Progenitor cell of endocrine pancreas (in vitro differentiated cells): Measurements from ENCODE around the gene CTDSP2. TPM values are rescaled to one million over a fixed set of nuclear protein-coding genes. Genes with fewer than 3 reads are reported as not detected.

ENCODE experiments used
- DNase-seq: peaks from one replicate; pipeline ENCODE4 v3.0.0; 2021; ENCODE audit warnings: low spot score; ENCODE audit not compliant: unreplicated experiment
- H3K27ac Mint-ChIP-seq: 2 replicates; pipeline ENCODE4 v1.8.0; 2021; ENCODE audit warnings: mild to moderate bottlenecking, moderate library complexity, mixed read lengths
- H3K27me3 Mint-ChIP-seq: 2 replicates; pipeline ENCODE4 v1.8.0; 2021; ENCODE audit warnings: mixed read lengths
- H3K36me3 Mint-ChIP-seq: 2 replicates; pipeline ENCODE4 v1.8.0; 2022; ENCODE audit warnings: mixed read lengths; ENCODE audit not compliant: insufficient read depth
- H3K4me1 Mint-ChIP-seq: 2 replicates; pipeline ENCODE4 v1.8.0; 2021; ENCODE audit warnings: low read depth, mixed read lengths
- H3K4me3 Mint-ChIP-seq: 2 replicates; pipeline ENCODE4 v1.8.0; 2021; ENCODE audit warnings: low read depth, mild to moderate bottlenecking, moderate library complexity, mixed read lengths
- H3K9me3 Mint-ChIP-seq: 2 replicates; pipeline ENCODE4 v1.8.0; 2021; ENCODE audit warnings: low read depth, mixed read lengths
- total RNA-seq: library from RNA; stranded (reverse); gene quantifications from 2 replicates; pipeline ENCODE4 v1.2.1, GENCODE V29; 2021
- TF ChIP-seq, protein P1 (sequence below): fragments of 200-600 bp; sonication (generic); IDR thresholded peaks from one replicate; pipeline ENCODE4 v1.5.0; 2021; ENCODE audit warnings: antibody characterized with exemption, mild to moderate bottlenecking; ENCODE audit not compliant: unreplicated experiment

Gene CTDSP2
- total RNA-seq, 1 donor from 2014 or later = 145 TPM

DNA sequence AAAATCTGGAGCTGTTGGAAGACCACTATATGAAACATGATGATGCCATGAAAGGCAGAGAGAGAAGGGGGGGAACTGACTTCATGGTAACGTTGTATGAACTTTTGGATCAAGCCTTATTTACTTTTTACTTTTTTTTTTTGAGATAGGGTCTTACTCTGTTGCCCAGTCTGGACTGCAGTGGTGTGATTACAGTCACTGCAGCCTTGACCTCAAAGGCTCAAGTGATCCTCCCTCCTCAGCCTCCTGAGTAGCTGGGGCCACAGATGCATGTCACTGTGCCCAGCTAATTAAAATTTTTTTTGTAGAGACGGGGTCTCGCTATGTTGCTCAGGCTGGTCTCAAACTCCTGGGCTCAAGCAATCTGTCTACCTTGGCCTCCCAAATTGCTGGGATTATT lies 31.3 kb upstream of the CTDSP2 start:
- Mint-ChIP-seq H3K27me3 (peaks cover 6% of the 10 kb centered on the region), H3K36me3 (no peaks in the 10 kb centered on the region), H3K9me3 (peaks cover 3% of the 10 kb centered on the region), H3K4me1 (no peaks in the 10 kb centered on the region), H3K27ac (no peak overlapping the region), H3K4me3 (no peak overlapping the region)
- DNase-seq = no peak
- TF ChIP-seq, protein P1, sequence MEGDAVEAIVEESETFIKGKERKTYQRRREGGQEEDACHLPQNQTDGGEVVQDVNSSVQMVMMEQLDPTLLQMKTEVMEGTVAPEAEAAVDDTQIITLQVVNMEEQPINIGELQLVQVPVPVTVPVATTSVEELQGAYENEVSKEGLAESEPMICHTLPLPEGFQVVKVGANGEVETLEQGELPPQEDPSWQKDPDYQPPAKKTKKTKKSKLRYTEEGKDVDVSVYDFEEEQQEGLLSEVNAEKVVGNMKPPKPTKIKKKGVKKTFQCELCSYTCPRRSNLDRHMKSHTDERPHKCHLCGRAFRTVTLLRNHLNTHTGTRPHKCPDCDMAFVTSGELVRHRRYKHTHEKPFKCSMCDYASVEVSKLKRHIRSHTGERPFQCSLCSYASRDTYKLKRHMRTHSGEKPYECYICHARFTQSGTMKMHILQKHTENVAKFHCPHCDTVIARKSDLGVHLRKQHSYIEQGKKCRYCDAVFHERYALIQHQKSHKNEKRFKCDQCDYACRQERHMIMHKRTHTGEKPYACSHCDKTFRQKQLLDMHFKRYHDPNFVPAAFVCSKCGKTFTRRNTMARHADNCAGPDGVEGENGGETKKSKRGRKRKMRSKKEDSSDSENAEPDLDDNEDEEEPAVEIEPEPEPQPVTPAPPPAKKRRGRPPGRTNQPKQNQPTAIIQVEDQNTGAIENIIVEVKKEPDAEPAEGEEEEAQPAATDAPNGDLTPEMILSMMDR = no peak

DNA sequence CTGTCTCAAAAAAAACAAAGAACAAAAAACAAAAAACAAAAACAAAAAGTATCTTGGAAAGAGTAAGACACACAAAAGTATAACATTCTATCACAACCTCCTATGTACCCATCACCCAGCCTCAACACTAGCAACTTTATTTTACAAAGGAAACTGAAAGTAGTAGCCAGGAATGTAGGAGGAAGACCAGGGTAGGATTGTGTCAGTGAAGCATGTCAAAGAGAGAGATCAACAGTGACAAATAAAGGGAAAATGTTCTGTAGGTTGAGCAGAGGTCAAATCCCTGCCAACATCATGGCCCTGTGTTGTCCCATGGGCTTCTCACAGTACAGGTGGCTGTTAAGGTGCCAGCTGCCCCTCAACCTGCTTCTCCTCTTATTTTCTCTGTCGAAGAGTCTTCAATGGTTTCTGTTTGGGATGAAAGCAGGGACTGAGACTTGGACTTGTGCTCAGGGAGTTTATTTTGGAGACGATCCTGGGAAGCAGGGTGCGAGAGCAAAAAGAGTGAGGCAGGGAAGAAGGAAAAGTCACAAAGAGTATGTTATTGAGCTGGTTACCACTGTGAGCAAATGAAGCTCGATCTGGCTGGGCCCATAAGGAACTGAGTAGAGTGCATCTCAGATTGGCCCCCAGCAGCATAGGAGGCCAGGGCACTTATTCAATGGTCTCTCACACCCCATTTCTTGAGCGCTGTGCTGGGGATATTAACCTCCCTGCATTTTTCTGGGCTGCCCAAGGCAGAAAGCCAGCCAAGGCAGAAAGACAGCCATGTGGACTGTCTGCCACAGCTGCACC lies 29.4 kb upstream of the CTDSP2 start:
- no peak for DNase-seq
- Mint-ChIP-seq H3K27me3 (peaks cover 12% of the 10 kb centered on the region), H3K36me3 (no peaks in the 10 kb centered on the region), H3K4me3 (no peak overlapping the region), H3K4me1 (no peaks in the 10 kb centered on the region), H3K9me3 (peaks cover 3% of the 10 kb centered on the region), H3K27ac (no peak overlapping the region)
- TF ChIP-seq, protein P1 = no peak

GRCh38 chr12:57874166-57875108 lies 27.9 kb upstream of the CTDSP2 start:
- TF ChIP-seq, protein P1 = no peak
- DNase-seq = no peak
- Mint-ChIP-seq H3K27ac (no peak overlapping the region), H3K36me3 (no peaks in the 10 kb centered on the region), H3K4me3 (no peak overlapping the region), H3K9me3 (peaks cover 3% of the 10 kb centered on the region), H3K27me3 (peaks cover 13% of the 10 kb centered on the region), H3K4me1 (no peaks in the 10 kb centered on the region)

DNA sequence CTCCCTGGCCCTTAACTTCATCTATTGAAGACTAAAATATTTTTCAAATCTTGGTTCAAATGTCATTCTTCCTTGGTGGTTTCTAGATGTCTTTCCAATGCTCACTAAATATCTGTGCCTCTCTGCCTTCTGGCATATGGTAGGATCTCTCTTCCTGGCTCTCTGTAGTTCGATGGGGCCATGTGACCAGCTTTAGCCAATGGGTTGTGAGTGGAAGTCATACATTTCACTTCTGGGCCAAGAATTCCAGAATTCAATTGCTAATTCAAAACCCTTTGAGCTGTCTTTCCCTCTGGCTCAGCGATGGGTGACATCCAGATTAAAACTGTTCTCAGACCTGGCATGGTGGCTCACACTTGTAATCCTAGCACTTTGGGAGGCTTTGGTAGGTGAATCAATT lies 25.8 kb upstream of the CTDSP2 start:
- H3K27me3 Mint-ChIP-seq = peaks cover 25% of the 10 kb centered on the region
- TF ChIP-seq, protein P1 = no peak
- no peak overlapping the region for H3K4me3 Mint-ChIP-seq
- no peak overlapping the region for H3K27ac Mint-ChIP-seq
- H3K9me3 Mint-ChIP-seq = no peaks in the 10 kb centered on the region
- no peak for DNase-seq
- no peaks in the 10 kb centered on the region for H3K36me3 Mint-ChIP-seq
- no peaks in the 10 kb centered on the region for H3K4me1 Mint-ChIP-seq

GRCh38 chr12:57869927-57870318 lies 23.4 kb upstream of the CTDSP2 start:
- Mint-ChIP-seq H3K27ac (no peak overlapping the region), H3K27me3 (peaks cover 30% of the 10 kb centered on the region), H3K36me3 (no peaks in the 10 kb centered on the region), H3K4me1 (no peaks in the 10 kb centered on the region), H3K4me3 (no peak overlapping the region), H3K9me3 (no peaks in the 10 kb centered on the region)
- TF ChIP-seq, protein P1 = no peak
- no peak for DNase-seq
